ENCODE results near the gene RAD51B. TPM values are rescaled to one million over a fixed set of nuclear protein-coding genes. Genes with fewer than 3 reads are reported as not detected.

RAD51B gene
- polyA plus RNA-seq, 1 donor (not counting 4 experiments of a cell fraction or from before 2014, with no cell fraction given) = 13.3 TPM

DNA sequence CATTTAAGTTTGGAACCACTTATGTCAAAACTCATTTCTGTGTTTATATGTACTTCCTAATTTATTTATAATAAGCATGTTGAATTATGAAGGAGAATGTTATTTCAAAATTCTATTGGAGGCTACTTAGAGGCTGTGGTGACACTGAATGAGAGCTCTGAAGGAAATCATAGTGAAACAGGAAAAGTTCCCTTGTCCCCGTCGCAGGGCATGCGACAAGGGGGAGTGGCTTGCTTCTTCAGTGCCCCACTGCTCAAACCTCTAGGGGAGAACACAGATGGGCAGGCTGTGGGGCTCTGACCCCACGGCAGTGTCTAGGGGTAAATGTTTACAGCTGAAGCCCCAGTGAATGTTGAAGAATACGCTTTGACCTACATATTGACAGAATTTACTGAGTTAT lies 261.9 kb downstream of the RAD51B start:
- no peak overlapping the region for H3K27ac ChIP-seq (ENCODE audit: control insufficient read depth, insufficient read depth, low read length)
- TF ChIP-seq, protein P1, sequence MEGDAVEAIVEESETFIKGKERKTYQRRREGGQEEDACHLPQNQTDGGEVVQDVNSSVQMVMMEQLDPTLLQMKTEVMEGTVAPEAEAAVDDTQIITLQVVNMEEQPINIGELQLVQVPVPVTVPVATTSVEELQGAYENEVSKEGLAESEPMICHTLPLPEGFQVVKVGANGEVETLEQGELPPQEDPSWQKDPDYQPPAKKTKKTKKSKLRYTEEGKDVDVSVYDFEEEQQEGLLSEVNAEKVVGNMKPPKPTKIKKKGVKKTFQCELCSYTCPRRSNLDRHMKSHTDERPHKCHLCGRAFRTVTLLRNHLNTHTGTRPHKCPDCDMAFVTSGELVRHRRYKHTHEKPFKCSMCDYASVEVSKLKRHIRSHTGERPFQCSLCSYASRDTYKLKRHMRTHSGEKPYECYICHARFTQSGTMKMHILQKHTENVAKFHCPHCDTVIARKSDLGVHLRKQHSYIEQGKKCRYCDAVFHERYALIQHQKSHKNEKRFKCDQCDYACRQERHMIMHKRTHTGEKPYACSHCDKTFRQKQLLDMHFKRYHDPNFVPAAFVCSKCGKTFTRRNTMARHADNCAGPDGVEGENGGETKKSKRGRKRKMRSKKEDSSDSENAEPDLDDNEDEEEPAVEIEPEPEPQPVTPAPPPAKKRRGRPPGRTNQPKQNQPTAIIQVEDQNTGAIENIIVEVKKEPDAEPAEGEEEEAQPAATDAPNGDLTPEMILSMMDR (optimal IDR thresholded peaks at IDR 0.05 in 1 of 3, IDR thresholded peaks at IDR 0.05 in 1 of 3, conservative IDR thresholded peaks at IDR 0.05 in 1 of 3; ENCODE audit: extremely low read depth in 1 of 3, insufficient read depth in 2 of 3, low read length in 3 of 3) = no peak
- TF ChIP-seq EZH2 (IDR thresholded peaks at IDR 0.05; ENCODE audit: low read length) = no peak
- H3K4me1 ChIP-seq (ENCODE audit: control insufficient read depth, extremely low read depth, insufficient read depth, low read length) = peaks cover 8% of the 10 kb centered on the region
- FAIRE-seq (no peak), DNase-seq (ENCODE audit: low read depth, low spot score) (no peak)
- dilution Hi-C loops (cut with MboI; ENCODE audit: extremely low pct_ligation_motif_present, low sequenced_read_pairs) = no loop called here
- no peak overlapping the region for H3K9ac ChIP-seq (ENCODE audit: control insufficient read depth, extremely low read depth, insufficient read depth, low read length)
- H3K36me3 ChIP-seq (ENCODE audit: control insufficient read depth in 2 of 2, extremely low read depth in 1 of 2, insufficient read depth in 2 of 2, low read length in 2 of 2) = no peaks in the 10 kb centered on the region
- no peaks in the 10 kb centered on the region for H3K27me3 ChIP-seq (ENCODE audit: control insufficient read depth, extremely low read depth, insufficient read depth, low read length)
- H3K4me3 ChIP-seq (ENCODE audit: control insufficient read depth in 2 of 3, extremely low read depth in 1 of 3, insufficient read depth in 2 of 3, low read depth in 1 of 3, low read length in 3 of 3) = no peak overlapping the region
- no peak overlapping the region for H3K4me2 ChIP-seq (ENCODE audit: control insufficient read depth, extremely low read depth, insufficient read depth, low read depth, low read length)
- H3K79me2 ChIP-seq (ENCODE audit: control insufficient read depth, insufficient read depth, low read length) = no peaks in the 10 kb centered on the region
- no peaks in the 10 kb centered on the region for H4K20me1 ChIP-seq (ENCODE audit: control insufficient read depth, extremely low read depth, insufficient read depth, low read length)
- no peaks in the 10 kb centered on the region for H3K9me3 ChIP-seq (ENCODE audit: control insufficient read depth, low read depth, low read length)
- no peak overlapping the region for H2AFZ ChIP-seq (ENCODE audit: control insufficient read depth, low read length)
- no peaks in the 10 kb centered on the region for H3K9me1 ChIP-seq (ENCODE audit: control insufficient read depth, extremely low read depth, insufficient read depth, low read length)

DNA sequence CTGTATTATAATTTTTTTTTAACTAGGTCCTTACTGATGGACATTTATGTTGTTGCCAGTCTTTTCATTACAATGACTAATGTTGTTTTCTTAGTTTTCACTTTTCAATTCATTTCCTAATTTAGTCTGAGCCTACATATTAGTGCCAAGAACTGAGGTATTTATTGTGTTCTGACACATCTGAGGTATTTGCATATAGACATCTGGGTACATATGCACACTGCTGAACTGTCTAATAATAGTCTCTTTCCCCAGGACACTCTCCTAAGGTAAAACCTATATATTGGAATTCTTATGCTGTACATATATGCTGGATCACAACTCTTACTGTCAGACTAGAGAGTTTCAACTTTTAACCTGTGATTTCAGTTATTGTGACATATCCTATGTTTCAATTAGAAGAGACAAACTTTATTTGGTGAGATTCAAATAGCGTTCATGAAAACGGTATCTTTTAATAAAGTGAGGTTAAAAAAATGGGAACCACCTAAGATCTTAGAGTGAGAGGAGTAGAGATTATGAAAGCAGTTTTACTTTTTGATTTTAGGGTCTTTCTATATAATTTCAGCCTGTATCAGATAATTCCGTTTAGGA lies 263.2 kb downstream of the RAD51B start:
- FAIRE-seq (peak; percentile 23), DNase-seq (ENCODE audit: low read depth, low spot score) (no peak)
- Histone ChIP-seq H3K36me3 (ENCODE audit: control insufficient read depth in 2 of 2, extremely low read depth in 1 of 2, insufficient read depth in 2 of 2, low read length in 2 of 2) (no peaks in the 10 kb centered on the region), H3K9me3 (ENCODE audit: control insufficient read depth, low read depth, low read length) (no peaks in the 10 kb centered on the region), H3K9me1 (ENCODE audit: control insufficient read depth, extremely low read depth, insufficient read depth, low read length) (no peaks in the 10 kb centered on the region), H3K79me2 (ENCODE audit: control insufficient read depth, insufficient read depth, low read length) (no peaks in the 10 kb centered on the region), H3K4me3 (ENCODE audit: control insufficient read depth in 2 of 3, extremely low read depth in 1 of 3, insufficient read depth in 2 of 3, low read depth in 1 of 3, low read length in 3 of 3) (no peak overlapping the region), H2AFZ (ENCODE audit: control insufficient read depth, low read length) (no peak overlapping the region), H3K9ac (ENCODE audit: control insufficient read depth, extremely low read depth, insufficient read depth, low read length) (no peak overlapping the region), H3K4me1 (ENCODE audit: control insufficient read depth, extremely low read depth, insufficient read depth, low read length) (peaks cover 8% of the 10 kb centered on the region), H3K4me2 (ENCODE audit: control insufficient read depth, extremely low read depth, insufficient read depth, low read depth, low read length) (no peak overlapping the region), H3K27me3 (ENCODE audit: control insufficient read depth, extremely low read depth, insufficient read depth, low read length) (no peaks in the 10 kb centered on the region), H4K20me1 (ENCODE audit: control insufficient read depth, extremely low read depth, insufficient read depth, low read length) (no peaks in the 10 kb centered on the region), H3K27ac (ENCODE audit: control insufficient read depth, insufficient read depth, low read length) (no peak overlapping the region)
- dilution Hi-C loops (cut with MboI; ENCODE audit: extremely low pct_ligation_motif_present, low sequenced_read_pairs) = no loop called here
- TF ChIP-seq EZH2 (IDR thresholded peaks at IDR 0.05; ENCODE audit: low read length) = no peak
- TF ChIP-seq, protein P1 (optimal IDR thresholded peaks at IDR 0.05 in 1 of 3, IDR thresholded peaks at IDR 0.05 in 1 of 3, conservative IDR thresholded peaks at IDR 0.05 in 1 of 3; ENCODE audit: extremely low read depth in 1 of 3, insufficient read depth in 2 of 3, low read length in 3 of 3) = no peak

All from keratinocyte (primary cell).